NOMO-1 treated with dmso at 0.1 percent for 144 hours (cell line): Measurements from ENCODE around the gene SLIT3.

Experiments
- DNase-seq: peaks from one replicate; lab custom pipeline; 2025; ENCODE audit not compliant: unreplicated experiment; lab: John Stamatoyannopoulos, UW

Gene SLIT3

DNA sequence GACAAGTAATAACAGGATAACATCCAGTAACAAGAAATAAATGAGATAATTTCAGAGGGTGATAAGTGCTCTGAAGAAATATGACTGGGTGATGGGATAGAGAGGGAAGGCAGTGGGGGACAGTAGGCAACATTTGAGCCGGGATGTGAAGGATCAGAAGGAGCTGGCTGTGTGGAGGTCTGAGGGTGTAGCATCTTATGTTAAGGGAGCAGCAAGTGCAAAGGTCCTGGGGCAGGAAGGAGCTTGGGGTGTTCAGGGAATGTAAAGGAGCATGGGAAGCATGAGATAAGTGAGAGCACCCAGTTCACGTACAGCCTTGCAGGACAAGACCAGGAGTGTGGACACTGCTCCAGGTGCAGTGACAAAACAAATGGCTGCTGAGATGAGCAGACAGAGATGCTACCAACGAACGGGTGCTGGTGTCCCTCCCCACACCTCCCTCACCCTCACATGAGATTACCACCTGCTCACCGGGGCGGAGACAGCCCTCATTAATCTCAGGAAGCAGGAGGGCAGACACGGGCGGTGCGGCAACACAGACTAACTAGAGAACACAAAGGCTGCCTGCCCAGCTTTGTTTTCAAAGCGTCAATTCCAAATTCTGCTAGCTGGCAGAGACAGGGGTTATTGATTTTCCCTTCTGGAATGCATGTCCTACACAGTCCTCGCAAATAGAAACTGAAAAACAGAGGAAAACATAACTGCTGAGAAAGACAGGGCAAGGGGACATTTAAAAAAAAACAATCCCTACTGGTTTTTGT is 423.6 kb downstream of the SLIT3 start:
- no peak for DNase-seq

DNA sequence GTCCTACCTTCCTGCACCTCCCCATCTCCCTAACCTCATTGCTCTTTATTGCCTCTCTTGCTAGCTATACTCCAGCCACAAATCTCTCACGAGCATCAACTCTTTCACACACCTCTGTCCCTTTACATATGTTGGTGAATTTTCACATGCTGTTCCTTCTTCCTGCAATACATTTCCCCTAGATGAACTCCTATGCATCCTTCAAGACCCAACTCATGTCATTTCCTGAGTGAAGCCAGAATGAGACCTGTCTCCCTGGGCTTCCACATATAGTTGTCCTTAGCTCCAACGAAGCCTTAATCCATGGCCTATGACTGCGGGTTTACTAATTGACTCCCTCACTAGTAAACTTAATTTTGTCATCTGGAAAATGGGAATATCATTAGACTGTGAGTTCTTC is 424.5 kb downstream of the SLIT3 start:
- no peak for DNase-seq

DNA sequence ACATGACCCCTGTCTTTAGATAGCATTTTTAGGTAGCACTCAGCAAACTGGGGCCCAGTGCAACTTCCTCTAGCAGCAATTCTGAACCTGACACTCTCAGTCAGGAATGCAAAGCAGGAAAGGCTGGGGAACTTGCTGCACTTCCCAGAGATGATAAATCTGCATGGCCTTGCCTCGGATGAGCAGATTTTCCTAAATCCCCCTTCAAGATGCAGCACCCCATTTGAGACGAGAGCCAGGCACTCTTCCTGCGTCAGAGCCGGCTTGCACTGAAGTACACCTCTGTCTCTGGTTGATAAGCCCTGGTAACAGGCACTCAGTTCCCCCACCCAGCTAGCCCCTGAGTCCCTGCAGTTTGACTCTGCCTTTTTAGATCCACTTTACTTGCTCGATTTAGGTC is 425.1 kb downstream of the SLIT3 start:
- no peak for DNase-seq

DNA sequence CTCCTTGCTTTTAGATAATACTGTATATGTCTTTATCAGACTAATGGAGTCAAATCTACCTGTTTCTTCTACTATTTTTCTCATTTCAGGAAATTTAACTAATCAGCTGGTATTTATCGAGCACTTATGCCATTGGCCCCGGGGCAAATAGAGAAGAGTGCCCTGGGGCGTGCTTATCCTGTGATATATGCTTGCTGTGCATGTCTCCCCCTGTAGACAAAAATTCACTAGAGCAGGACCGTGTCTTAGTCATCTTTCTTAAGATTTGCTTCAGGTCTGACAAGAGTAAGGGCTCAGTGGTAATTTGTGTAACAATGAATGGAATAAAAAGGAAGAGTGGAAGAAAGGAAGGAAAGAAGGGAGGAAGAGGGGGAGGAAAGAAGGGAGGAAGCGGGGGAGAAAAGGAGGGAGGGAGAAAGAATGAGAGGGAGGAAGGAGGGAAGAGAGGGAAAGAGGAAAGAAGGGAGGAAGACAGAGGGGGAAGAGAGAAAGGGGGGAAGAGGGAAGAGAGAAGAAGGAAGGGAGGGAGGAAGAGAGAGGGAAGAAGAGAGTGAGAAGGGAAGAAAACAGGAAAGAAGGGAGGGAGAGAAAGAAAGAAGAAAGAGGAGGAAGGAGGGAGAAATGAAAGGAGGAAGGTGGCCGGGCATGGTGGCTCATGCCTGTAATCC is 426.1 kb downstream of the SLIT3 start:
- DNase-seq, result no peak

DNA sequence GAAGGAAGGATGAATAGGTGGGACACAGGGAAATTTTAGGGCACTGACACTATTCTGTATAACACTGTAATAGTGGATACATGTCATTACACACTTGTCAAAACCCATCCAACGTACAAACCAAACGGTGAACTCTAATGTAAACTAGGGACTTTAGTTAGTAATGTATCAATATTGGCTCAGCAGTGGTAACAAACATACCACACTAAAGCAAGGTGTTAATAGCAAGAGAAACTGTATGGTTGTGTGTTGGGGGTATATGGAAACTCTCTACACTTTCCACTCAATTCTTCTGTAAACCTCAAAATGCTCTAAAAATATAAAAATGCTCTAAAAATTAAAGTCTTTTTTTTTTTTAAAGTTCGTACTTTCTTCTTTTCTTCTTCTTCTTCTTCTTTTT is 428.7 kb downstream of the SLIT3 start:
- no peak for DNase-seq

DNA sequence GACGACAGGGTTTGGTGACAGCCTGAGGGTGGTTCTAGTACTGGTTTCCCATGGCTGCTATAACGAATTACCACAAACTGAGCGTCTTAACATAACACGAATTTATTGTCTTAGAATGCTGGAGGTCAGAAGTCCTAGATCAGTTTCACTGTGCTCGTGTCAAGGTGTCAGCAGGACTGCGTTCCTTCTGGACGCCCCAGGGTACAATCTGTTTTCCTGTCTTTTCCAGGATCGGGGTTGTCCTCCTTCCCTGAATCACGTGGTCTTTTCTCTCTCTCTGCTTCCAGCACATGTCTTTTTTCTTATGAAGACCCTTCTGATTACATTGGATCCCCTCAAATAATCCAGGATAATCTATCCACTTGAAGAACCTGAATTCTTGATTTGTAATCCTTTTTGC is 430.0 kb downstream of the SLIT3 start:
- no peak for DNase-seq

DNA sequence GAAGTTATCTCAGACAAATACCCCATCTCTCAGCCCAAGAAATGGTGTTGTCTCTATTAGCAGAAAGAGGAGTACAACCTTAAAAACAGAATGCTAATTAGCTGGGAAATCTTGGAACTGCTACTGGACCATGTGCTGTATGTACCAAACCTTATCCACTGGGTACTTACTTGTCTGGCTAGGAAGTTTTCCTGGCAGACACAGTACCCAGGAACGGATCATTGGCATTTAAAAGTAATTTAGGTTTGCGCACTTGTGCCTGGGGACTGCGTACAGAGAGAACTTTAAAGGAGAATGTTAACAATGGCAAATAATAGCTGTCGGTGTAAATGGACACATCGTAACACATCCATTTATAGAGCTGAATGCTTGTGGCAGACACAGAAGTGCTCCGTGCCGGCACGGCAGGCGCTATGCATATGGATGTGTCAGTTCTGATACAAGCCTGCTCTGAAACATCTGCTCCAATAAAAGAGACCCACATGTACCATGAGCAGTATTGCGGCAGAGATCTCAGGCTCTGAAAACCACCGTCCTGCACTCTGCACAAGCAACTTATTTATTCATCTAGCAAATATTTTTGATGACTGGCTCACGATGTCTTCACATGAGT is 431.2 kb downstream of the SLIT3 start:
- no peak for DNase-seq

DNA sequence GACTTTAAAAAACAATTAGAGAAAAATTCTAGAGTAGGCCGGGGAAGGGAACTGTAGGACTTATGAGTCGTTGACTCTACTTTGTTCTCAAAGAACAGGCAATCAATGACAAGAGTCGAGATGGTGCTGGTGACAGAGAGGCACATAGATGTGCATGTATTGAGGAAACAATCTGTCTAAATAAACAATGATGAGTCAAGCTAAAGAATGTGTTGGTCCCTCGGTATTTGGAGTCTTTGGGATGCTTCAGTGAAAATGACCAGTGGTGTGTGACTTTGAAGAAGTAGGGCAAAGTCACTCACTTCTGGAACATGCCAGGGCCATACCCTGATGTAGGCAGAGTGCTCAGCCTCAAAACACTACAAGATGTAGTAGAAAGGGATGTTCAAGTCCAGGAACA is 433.7 kb downstream of the SLIT3 start:
- DNase-seq, result no peak

DNA sequence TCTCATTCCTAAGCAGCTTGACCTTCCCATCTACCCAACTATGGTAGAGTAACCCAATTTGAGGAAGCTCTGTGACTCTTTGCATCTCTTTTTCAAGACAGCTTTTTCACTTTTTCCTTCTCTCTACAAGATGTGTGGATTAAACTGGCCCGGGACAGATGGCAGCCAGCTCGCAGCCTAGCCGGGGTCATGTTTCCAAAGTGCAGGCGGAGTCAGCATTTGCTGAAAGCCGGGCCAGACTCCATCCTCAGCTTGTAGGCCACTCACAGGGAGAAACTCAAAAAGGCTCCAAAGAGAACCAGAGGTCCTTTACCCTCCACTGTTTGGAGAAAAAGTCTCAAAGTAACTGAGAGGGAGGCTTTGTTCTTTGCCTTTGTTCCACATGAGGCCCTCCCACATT is 435.0 kb downstream of the SLIT3 start:
- no peak for DNase-seq

DNA sequence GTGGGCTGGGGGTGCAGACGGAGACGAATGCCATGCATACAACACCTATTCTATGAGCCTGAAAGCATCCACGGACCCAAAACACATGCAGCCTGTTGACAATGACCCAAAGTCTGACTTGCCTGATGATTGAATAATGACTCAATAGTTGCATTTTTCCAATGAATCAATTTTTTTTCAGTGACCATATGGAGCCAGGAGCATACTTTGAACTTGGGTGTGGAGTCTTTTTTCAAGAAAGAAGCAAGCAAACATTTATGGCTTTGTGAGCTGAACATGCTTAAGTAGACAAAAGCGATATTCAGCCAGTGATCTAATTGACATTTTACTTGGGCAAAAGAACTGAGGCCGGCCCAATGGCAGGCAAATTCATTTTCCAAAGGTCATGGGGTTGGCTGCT is 437.9 kb downstream of the SLIT3 start:
- DNase-seq, result no peak

DNA sequence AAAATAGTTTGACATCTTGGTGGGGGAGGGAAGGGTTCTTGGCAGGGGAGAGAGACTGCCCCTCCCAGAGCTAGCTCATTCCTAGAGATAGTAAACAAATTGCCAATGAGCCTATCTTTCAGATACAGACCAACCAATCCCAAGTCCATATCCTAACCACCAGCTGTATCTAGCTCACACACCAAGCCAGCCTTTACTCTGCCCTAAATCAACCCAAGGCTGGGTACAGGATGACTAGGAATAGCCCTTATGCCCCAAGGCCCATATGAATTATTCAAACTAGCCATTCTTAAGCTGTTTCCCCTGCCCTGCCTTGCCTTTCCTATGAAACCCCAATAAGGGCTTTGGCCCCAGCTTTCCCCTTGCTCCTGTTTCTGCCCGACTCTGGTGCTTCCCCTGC is 440.4 kb downstream of the SLIT3 start:
- no peak for DNase-seq

DNA sequence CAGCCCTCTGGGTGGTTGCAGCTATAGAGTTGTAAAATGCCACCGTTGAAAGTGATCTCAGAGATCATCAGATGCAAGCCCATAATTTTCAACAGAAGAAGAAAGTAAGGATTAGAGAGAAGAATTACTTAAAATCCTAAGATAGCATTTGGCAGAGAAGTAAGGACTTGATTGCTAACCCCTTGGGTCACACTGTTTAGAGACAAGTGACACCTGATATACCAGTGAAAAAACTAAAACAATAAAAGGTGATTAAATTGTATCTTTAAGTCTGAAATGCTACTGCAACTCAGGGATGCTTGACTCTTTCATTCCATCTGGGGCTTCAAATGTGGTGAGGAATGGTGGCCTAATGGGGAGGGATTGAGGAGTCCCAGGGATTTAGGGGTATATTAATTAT is 440.9 kb downstream of the SLIT3 start:
- no peak for DNase-seq

DNA sequence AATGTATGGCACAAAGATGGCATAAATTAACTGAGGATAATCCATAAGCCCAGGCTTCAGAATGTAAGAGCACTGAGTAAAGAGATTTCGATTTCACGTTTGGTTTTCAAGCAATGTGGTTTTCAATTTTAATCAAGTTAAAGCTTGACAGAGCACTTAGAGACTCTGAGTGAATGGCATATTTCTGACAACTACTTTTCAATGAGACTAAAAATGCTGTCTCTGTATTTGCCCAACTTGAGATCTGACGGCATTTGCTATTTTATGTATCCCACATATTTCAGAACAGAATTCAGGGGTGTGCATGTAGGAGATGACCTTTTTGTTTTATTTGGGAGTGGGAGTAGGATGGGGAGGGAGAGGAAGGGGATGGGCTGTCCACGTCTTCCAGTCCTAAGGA is 441.5 kb downstream of the SLIT3 start:
- DNase-seq, result no peak

DNA sequence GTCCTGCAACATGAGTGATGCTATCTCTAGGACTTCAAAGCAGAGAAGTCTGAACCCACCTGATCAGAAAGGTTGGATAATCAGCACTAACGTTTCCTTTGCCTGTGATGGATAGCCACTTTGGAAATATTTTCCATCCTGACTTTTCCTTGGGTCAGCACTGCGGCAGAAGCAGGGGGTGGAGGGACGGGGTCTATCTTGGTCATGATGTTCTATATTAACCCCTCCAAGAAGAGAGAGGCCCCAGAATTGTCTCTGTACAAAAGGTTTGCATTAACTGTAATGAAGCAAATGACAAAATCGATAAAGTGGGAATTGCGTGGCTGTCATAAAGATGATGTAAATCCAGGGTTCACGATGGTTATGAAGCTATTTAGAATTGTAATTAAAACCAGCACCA is 441.9 kb downstream of the SLIT3 start:
- no peak for DNase-seq

DNA sequence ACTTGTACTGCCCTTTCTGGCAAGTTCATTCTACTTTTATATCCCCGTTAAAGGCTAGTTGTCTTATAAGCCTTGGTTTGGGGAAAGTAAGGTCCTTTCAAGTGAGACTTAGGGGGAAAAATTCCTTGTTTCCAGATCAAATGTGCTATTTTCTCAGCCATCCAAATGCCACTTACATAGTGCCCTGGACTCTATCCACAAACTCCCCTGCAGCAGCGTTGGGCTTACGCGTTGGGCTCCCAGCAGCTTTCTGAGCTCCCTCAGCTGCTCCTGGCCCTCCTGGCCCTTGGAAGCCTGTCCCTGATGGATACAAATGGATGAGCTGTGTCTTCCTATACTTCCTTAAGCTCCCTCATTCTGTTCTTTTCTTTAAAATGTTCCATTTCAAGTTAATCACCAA is 442.6 kb downstream of the SLIT3 start:
- DNase-seq, result no peak

DNA sequence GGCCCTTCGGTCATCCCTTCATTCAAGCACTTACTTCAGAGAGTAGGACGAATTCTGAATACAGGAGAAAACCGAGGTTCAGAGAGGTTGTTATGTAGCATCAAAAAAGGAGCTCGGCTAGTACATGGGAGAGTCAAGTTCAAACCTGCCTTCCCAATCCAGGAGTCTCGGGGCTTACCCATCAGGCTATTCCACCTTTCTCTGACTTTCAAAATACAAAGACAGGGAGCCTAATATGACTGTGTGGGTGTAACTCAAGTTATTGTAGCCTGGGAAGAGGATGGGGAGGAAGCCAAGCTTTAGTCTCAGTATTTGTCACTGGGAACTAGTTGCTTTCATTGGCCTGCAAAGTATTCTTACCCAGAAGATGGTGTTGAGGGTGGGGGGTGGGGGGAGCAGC is 447.0 kb downstream of the SLIT3 start:
- DNase-seq, result no peak

DNA sequence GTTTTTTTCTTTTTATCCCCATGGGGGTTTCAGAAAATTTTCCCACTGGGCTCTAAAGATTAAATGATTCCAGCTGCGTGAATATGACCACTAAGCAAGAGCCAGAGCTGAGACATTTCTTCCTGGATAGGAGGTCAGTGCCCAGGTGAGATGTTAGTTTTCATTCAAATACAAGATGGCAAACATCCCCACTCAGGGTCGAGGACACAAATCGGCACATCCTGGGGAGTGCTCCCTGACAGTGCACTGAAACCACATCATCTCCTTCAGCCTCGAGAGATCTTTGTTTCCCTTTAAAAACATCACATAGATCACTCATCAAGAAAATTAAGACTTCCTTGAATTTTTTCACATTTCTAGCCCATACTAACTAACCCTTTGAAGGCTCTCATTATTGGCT is 448.6 kb downstream of the SLIT3 start:
- DNase-seq, result no peak

DNA sequence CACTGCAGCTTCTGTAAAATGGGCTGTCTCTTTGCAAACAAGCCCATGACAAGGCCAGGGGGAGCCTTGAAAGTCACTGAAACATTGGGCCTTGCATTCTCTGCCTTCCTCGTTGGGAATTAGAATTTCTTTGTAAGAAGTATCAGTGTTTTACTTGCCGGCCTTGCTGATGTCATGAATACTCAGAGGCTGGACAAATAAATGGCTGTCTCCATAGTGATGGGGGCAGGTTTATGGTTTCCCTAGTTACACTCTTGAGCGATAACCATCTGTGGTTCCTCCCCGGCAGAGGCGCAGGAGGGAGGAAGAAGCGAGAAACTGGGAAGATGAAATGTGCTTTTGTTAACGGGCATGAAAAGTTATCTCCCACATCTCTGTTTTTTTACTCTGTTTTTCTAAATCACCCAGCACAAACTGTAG is 449.0 kb downstream of the SLIT3 start:
- DNase-seq, result no peak

DNA sequence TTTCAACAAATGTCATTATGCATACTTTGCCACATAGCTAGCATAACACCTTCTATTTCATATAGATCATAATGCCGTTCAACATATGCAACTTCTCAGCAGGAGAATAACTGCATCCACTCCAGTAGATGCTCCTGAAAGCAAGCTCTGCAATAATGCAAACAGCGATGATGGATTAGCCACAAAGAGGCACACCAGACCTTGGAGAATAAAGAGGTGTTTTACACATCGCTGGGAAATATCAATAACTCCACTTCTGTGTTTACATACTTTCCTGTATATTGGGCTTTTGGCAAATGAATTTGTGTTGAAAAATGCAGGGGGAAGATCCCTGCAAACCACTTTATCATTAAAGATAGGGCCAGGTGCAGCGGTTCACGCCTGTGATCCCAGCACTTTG is 450.3 kb downstream of the SLIT3 start:
- no peak for DNase-seq

DNA sequence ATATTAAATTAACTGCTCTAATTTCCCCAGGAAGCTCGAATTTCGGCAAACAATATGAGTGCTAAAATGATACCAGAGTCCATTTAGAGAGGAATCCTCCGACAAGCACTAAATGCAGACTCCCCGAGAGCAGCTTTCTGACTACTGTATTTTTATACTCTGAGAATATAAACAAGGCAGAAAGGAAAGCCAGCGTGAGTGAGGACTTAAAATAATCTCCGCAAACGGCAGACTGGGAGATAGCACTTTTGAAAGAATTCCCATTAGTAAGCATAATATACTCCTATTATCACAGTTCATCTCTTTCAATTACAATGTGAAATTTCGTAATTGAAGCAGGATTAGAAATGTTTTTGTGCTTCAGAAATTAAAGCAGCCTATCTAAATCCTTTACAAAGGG is 452.4 kb downstream of the SLIT3 start:
- DNase-seq, result no peak

DNA sequence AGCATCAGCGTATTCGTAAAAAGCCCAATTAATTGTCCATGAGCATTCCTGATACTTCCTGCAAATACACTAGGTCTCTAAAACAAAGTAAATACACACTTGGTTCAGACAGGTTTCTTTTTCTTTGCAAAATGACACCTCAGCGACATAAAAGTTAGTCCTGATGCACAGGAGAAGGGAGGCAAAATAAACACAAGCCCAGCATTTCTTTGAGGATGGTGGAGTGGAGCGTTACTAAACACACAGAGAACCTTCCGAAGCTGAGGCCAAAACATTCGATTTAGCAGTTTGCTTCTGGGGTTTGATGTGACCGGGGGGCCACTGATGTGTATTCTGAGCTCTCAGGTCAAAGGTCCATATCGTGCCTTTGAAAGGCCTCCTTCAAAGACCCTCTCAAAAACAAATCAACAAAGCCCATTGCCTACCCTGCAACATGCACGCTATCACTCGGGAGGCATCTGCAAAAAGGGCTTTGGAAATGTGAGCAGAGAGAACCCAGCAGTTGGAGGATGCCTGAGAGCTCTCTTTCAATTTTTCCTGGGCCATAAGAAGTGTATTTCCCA is 453.3 kb downstream of the SLIT3 start:
- DNase-seq, result no peak

DNA sequence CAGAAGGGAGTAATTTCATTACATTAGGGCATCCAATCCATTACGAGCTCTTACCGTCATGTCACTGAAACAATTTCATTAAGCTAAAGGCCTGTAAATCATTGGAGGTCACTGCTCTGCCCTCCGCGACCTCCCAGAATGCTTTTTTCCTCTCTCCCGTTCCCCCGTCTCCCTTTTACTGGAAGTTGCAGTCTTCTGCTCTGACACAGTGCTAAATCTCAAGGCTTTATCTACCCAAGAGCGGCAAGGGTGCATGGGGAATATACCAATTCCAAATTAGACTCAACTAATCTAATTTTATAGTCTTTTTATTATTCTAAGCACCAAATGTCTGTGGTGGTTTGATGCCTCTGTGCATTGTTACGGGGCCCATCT is 456.0 kb downstream of the SLIT3 start:
- no peak for DNase-seq
